ENCODE measurements around the gene SPP2.

- TF ChIP-seq, protein P1, sequence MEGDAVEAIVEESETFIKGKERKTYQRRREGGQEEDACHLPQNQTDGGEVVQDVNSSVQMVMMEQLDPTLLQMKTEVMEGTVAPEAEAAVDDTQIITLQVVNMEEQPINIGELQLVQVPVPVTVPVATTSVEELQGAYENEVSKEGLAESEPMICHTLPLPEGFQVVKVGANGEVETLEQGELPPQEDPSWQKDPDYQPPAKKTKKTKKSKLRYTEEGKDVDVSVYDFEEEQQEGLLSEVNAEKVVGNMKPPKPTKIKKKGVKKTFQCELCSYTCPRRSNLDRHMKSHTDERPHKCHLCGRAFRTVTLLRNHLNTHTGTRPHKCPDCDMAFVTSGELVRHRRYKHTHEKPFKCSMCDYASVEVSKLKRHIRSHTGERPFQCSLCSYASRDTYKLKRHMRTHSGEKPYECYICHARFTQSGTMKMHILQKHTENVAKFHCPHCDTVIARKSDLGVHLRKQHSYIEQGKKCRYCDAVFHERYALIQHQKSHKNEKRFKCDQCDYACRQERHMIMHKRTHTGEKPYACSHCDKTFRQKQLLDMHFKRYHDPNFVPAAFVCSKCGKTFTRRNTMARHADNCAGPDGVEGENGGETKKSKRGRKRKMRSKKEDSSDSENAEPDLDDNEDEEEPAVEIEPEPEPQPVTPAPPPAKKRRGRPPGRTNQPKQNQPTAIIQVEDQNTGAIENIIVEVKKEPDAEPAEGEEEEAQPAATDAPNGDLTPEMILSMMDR (conservative IDR thresholded peaks at IDR 0.05): no peak
- no peak for TF ChIP-seq ZFX (IDR thresholded peaks at IDR 0.05)
These were observed 48.2 kb downstream of the SPP2 start for GRCh38 chr2:234098681-234099080.
